NCI-H524 (cell line): ENCODE results near the gene ZNF804B.
"Not testable (repeated sequence)": the region's sequence is repeated elsewhere in the genome, so short reads cannot be mapped to it uniquely, and the experiment has no call there.

ENCODE experiments used
- DNase-seq, 2 experiments: peaks; one replicate each; lab custom pipeline; 2025; lab: John Stamatoyannopoulos, UW

The ZNF804B gene

DNA sequence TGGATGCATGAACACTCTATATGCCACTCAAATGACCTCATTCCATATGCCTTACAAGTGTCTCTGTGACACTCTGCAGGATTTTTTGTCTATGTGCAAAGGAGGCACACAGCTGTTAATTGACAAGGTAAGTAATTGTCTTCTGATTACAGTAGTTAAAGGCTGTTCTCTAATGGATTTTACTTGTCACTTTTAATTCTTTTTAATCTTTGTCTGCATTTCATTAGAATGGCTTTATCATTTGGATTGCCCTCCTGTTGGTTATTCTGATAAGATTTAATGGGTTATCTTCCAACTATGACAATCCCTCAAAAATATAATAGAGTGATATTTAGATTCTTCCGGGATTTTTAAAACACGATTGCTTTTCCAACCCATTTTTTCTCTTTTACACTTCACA is 326.1 kb downstream of the ZNF804B start:
- peak; percentile 5 to 68 for DNase-seq

DNA sequence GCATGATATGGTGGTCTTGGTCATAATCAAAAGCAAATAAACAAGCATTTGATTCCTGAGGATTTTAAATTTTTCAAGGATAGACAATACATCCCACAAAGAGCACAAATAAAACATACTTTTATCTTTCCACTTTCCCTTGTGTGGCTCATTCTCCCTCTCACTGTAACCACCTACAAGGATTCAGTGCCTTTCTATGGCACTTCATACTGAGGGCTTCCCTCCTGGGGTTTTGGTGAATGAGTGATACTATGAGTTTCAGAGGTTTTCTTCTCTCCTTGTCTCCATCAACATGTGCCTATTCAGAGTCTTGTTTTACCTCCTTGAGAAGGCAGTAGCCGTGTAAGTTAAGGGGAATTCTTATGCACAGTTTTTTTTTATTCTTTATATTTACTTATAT is 332.1 kb downstream of the ZNF804B start:
- no peak for DNase-seq

- DNase-seq: no peak
These were observed 334.8 kb downstream of the ZNF804B start for GRCh38 chr7:89094269-89094668.

DNA sequence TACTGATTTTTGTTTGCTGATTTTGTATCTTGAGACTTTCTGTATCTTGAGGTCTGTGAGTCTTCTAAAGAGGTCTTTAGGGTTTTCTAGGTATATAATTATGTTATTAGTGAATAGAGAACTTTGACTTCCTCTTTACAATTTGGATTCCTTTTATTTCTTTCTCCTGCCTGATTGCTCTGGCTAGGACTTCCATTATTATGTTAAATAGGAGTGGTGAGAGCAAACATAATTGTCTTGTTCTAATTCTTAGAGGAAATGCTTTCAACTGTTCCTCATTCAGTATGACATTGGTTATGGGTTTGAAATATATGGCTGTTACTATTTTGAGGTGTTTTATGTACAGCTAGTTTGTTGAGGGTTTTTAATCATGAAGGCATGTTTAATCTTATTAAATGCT is 344.1 kb downstream of the ZNF804B start:
- no peak for DNase-seq

DNA sequence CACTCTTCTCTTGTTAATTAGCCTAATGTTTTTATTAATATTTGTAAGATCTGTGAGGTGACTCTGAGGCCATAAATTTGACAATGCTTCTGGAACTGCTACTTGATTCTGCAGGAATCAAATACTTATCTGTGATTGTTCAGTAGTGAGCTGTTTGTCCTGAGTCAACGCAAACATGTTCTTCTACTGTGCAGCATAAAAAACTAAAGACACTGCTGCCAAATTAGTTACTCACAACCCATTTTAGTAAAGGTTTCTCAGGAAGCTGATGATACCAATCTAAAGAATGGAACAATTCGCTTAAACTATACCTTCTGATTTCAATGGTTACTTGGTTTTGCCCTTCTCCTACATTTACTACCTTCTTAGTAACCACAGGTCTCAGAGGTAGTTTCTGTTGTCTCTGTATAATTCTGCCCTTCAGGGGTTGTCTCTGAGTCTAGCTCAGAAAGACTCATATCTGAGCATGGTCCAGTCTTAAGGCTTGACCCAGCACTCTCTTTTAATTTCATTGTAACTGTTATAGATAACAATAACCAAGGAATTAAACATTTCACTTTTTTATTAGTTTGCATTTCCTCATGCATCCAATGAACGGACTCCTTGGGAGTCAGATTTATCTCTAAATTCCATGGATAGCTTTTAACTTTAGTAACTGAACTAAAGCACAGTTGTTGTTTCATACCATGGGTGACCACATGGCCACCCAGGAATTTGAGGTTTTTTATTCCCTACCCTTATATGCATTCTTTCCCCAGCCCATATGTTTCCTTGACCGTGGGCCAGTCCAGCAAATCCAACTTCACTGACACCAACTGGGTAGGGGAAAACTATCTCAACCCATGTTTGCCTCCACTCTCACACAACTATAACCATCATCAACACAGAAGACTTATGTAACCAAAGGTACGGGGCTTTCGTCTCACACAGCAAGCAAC is 345.5 kb downstream of the ZNF804B start:
- DNase-seq: no peak

DNA sequence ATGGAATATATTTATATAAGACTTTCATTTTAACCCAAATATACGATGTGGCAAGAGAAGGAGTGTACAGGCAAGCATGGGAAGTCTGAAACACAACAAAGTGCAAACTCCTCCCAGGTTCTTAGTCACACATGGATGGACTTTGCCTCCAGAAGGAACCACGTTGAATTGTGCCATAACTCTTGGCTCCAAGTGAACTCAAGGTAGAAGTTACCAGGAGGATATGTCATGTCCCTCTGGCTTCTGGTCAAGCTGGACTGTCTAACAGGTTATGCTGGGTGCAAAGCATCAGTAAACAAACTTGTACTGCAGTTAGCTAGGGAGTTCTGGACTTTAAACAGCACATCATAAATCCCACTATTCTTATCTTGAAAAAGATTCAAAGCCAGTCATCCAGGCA is 364.4 kb downstream of the ZNF804B start:
- DNase-seq: no peak

DNA sequence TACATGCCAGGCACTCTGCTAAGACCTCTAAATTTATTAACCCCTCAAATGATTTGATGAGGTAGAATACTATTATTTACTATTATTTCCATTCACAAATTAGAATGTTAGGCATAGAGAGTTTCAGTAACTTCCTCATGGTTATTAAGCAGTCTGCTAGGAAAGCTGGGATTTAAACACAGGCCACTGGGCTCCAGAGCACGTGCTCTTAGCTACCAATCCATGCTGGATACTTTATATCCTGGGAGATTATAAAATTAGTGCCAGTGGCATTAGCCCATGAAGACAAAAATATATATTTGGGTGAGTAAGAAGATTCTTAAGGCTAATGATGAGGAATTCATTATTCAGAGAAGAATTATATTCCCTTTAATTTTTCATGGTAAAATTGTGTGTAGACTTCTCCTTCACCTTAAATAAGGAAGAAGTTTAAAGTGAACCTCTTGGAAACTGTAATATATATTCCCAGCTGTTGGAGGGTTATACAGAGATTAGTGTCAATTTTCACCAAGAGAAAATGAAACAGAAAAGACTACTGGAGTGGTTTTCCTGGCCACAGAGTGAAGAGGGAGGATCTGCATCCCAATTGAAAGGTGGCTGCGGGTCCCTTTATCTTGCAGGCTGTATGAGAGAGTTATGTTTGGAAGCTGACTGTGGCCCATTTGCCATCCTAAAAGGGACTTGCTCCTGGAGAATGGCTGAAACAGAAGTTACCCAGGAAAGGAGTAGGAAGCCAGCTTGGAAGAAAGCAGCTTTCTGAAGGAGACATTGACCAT is 370.3 kb downstream of the ZNF804B start:
- peak in 1 of 2 experiments; percentile 29 for DNase-seq

GRCh38 chr7:89133357-89133756 is 373.9 kb downstream of the ZNF804B start:
- no peak for DNase-seq

DNA sequence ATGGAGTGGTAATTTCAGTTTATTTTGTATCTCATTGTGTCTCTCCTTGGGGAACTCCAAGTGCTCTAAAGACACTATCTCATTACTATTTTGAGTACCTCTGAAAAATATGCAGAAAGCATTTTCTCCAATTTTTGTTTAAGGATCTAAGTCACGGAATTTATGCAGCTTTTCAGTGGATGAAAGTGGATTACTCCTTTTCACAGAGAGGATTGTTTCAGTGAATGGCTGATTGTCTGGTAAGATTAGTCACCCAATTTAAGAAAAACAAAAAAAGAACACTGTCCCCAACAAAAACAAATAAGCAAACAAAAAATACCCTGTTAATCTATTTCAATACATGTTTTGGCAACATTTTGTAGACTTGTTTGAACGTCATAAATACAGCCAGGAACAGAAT is 374.3 kb downstream of the ZNF804B start:
- DNase-seq: no peak

DNA sequence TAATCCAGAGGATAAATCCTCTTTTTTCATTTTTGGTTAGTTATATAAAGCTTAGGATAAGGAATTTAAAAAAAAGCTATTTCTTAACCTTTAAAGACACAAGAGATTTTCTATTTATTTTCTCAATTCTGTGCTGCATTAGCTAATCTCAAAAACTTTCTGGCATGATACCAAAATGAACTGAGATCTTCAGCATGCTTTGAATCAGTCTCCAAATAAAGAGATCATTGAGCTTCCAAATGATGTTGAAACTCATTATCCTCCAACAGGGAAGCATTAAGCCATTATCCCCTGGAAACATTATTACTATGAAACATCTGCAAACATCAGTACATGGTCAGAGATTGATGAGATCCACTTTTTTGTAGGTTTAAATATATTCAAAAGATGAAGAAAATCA is 386.3 kb downstream of the ZNF804B start:
- DNase-seq: no peak

- no peak for DNase-seq
These were observed 400.6 kb downstream of the ZNF804B start for GRCh38 chr7:89160107-89160506.

DNA sequence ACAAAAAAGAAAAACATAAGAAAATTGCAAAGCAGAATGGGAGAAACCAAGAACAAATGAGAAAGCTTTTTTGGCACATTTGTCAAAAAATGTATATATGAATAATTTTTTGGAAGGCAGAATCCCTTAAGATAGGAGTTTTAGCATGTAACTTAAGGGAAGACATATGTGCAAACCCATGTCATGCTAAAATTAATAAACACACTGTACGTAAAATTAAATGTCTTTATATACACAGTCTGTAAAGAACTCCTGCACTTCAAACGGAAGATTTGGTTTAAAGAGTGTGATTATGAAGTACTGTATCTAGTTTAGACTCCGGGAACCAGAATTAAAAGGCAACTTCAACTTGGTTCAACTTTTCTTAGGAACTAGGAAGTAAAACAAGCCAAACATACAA is 405.9 kb downstream of the ZNF804B start:
- DNase-seq: no peak

DNA sequence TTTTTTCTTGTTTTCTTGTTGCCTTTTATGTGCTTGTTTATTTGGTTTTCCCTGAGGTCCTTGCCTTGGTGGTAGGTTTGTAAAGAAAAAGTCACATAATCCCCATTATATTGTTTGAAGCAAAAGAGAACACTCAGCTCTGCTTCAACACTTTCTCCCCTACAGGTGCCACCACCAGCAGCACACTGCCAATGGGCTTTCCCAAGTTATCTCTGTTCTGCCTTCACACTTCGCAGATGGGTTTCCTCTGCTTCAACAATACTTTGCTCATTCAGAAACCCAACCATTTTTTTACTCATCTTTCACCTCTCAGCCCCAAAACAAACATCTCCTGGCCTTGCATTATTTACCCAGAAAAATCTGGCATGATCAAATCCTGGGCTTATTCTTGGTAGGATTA is 411.1 kb downstream of the ZNF804B start:
- no peak for DNase-seq

DNA sequence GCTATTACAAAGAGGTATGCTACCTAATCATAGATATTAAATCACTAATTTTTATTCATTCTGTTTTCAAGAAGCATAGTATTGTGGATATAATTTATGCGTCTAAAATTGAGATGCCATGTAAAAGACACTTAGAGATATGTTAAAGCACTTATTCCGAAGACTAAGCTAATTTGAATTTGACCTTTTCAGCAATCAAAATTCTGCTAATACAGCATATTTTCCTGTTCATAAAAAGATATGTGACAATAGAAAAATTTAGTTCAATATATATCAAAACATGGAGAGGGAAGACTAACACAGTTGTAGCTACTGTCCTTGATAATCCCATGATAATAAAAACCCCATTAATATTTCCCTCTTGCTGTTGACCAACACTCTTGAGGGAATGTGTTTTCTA is 422.6 kb downstream of the ZNF804B start:
- DNase-seq: no peak

- no peak for DNase-seq
These were observed 424.2 kb downstream of the ZNF804B start for GRCh38 chr7:89183712-89184111.

- no peak for DNase-seq
These were observed 441.3 kb downstream of the ZNF804B start for GRCh38 chr7:89200758-89201157.

DNA sequence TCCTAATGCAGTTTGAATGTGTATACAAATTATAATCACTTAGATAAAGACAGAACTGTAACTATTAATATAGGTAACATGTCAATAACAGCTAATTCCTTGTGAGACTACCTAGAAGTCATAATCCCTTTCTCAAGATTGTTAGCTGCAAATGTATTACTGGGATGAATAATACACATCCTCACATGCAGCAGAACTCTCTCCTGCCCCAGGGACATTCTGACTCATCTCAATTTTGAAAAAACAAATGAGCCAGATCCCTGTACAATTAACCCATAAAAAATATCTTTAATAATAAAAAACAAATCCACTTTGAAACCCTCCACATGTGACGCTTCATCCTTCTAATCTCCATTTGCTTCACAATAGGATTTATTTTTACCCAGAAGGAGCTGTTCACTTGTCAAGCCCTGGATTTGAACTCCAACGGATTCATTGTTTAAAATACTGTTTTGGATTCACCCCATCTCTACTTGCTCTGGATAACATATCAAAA is 464.4 kb downstream of the ZNF804B start:
- no peak for DNase-seq

DNA sequence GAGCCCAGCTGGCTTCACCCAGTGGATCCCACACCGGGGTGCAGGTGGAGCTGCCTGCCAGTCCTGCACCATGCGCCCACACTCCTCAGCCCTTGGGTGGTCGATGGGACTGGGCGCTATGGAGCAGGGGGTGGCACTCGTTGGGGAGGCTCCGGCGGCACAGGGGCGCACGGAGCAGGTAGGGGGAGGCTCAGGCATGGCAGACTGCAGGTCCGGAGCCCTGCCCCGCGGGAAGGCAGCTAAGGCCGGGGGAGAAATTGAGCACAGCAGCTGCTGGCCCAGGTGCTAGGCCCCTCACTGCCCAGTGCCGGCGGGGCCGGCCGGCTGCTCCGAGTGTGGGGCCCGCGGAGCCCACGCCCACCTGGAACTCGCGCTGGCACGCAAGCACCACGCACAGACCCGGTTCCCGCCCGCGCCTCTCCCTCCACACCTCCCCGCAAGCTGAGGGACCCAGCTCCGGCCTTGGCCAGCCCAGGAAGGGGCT is 469.2 kb downstream of the ZNF804B start:
- DNase-seq: not testable (repeated sequence)

DNA sequence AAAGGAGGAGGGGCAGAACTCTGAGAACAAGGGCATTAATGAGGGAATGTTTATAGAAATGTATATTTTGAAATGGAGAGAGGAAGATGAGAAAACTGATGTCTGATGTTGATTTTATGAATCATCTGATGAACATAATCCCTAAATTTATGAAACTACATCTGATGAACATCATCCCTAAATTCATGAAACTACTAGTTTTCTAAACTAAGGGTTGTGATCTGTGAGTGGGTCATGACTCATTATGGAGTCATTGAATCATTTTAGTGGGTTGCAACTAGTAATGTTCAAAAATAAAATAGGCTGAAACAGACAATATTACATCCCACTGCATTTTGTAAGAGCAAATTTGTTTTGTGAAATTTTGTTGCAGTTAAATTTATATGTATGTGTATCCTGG is 478.7 kb downstream of the ZNF804B start:
- no peak for DNase-seq

- DNase-seq: no peak
These were observed 486.7 kb downstream of the ZNF804B start for GRCh38 chr7:89246196-89246595.

- DNase-seq: no peak
These were observed 487.7 kb downstream of the ZNF804B start for GRCh38 chr7:89247207-89247606.

GRCh38 chr7:89259085-89259484 is 499.6 kb downstream of the ZNF804B start:
- DNase-seq: no peak

DNA sequence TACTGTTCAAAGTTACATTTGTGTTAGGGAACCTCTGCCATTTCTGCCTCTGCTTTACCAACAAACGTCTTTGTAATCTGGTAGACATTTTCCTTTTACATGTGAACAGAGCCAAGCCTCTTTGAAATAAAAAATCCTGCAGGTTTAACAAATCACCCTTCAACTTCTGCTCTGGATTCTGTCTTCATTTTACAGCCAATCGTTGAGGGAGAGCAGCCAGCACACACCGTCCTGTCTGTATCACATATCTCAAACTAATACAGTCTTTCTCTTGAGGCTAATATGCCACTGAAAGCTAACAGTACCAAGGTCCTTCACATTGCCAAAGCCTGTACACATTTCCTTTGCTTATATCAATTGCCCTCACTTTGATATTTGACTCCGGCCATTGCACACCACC is 504.6 kb downstream of the ZNF804B start:
- no peak for DNase-seq
